Stimulated activated effector memory CD8-positive, alpha-beta T cell treated with anti-CD3 and anti-CD28 coated beads, Interleukin-12 subunit alpha, Interleukin-12 subunit beta, amount 100 ng/mL, for 72 hours (primary cell): ENCODE results near the gene ZFAND2A.
"Not testable (repeated sequence)": the region's sequence is repeated elsewhere in the genome, so short reads cannot be mapped to it uniquely, and the experiment has no call there.

ENCODE experiments used
- ATAC-seq: fragments of 150-1000 bp; cut with Tn5 transposase; 2 replicates; pipeline ENCODE4 v1.10.0; 2021
- DNase-seq, 2 donors: peaks; one replicate each; pipeline ENCODE4 v3.0.0; 2021 to 2022; ENCODE audit warnings: low spot score in 2 of 2
- H3K27ac Mint-ChIP-seq: one replicate; pipeline ENCODE4 v1.8.0; 2022; ENCODE audit warnings: mild to moderate bottlenecking, mixed read lengths
- H3K36me3 Mint-ChIP-seq: one replicate; pipeline ENCODE4 v1.8.0; 2022; ENCODE audit warnings: mild to moderate bottlenecking, mixed read lengths
- H3K4me1 Mint-ChIP-seq: one replicate; pipeline ENCODE4 v1.8.0; 2022; ENCODE audit warnings: mixed read lengths
- H3K4me3 Mint-ChIP-seq: one replicate; pipeline ENCODE4 v1.8.0; 2022; ENCODE audit warnings: mild to moderate bottlenecking, mixed read lengths
- H3K9me3 Mint-ChIP-seq: one replicate; pipeline ENCODE4 v1.8.0; 2022; ENCODE audit warnings: mixed read lengths

ZFAND2A gene

DNA sequence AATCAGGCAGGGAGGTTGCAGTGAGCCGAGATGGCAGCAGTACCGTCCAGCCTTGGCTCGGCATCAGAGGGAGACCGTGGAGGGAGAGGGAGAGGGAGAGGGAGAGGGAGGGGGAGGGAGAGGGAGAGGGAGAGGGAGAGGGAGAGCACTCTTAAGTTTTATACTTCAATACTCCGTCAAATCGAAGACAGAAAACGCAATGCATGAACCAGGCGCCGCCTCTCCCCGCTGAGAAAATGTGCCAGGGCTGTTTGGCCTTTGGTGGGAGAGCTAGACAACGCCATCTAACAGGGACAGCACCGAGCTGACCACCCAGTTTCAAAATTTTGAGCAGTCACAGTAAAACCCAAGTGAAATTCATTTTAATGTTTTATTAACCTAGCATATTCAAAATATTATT is 12.1 kb downstream of the ZFAND2A start:
- DNase-seq, H3K27ac Mint-ChIP-seq, ATAC-seq, H3K4me1 Mint-ChIP-seq, H3K4me3 Mint-ChIP-seq, H3K9me3 Mint-ChIP-seq: not testable (repeated sequence)
- peaks cover 33% of the 10 kb centered on the region for H3K36me3 Mint-ChIP-seq

DNA sequence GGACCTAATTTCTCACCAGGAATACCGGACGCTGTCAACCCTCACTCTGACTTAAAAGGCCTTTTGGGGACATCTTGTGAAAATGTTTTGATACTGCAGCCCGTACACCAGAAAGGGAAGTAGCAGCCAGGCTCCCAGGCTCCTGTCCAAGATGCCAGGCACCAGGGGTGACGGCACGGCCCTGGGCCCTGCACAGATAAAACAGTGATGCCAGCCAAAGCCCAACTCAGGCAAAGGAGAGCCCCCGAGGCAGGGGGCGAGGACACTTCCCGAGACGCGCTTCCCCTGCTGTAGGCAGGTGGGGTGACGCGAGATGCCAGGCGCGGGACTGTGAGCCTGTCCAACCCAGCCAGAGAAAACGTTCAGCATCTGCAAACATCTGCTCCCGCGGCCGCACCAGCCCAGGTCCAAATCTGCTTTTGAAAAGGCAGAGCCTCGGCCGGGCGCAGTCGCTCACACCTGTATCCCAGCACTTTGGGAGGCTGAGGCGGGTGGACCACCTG is 15.7 kb downstream of the ZFAND2A start:
- Mint-ChIP-seq H3K4me1 (no peaks in the 10 kb centered on the region), H3K36me3 (no peaks in the 10 kb centered on the region), H3K9me3 (no peaks in the 10 kb centered on the region), H3K27ac (no peak overlapping the region), H3K4me3 (no peak overlapping the region)
- DNase-seq (no peak), ATAC-seq (no peak)

DNA sequence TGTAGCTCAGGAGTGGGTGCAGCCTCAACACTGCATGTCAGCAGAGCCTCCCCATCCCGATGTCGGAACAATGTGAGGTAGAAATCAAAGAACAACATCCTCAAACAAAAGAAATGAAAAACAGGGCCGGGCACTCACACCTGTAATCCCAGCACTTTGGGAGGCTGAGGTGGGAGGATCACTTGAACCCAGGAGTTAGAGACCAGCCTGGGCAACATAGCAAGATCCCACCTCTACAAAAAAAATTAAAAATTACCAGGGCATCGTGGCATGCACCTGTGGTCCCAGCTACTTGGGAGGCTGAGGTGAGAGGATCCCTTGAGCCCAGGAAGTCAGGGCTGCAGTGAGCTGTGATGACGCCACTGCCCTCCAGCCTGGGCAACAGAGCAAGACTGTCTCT is 17.0 kb downstream of the ZFAND2A start:
- H3K36me3 Mint-ChIP-seq, ATAC-seq, H3K9me3 Mint-ChIP-seq, DNase-seq, H3K4me3 Mint-ChIP-seq, H3K27ac Mint-ChIP-seq, H3K4me1 Mint-ChIP-seq: not testable (repeated sequence)

DNA sequence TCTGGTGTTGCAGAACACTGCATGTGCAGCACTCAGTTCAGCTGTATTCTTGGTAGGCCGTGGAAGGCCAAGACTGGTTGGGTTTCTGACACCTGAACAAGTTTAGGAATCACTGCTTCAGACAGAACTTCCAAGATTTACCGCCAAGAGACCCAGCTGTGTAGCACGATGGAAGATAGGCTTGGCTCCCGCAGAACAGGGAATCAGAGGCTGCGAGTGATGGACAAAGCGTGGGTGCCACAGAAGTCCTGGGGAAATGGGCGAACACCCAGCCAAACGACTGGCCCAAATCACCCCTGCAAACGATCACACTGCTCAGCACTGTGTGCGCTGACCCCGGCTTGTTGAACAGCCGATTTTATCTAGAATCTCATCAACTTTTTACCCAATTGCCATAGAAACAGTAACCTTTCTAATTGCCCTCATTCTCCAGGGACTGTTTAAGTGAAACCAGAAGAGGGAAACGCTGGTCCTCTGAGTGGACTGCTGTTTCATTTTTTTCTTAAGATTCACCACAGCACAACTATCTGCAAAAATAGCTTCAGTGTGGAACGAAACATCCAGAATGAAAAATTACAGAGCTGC is 17.9 kb downstream of the ZFAND2A start:
- ATAC-seq (no peak), DNase-seq (no peak)
- H3K36me3 Mint-ChIP-seq: no peaks in the 10 kb centered on the region
- no peak overlapping the region for H3K27ac Mint-ChIP-seq
- peaks cover 4% of the 10 kb centered on the region for H3K4me1 Mint-ChIP-seq
- no peaks in the 10 kb centered on the region for H3K9me3 Mint-ChIP-seq
- no peak overlapping the region for H3K4me3 Mint-ChIP-seq

DNA sequence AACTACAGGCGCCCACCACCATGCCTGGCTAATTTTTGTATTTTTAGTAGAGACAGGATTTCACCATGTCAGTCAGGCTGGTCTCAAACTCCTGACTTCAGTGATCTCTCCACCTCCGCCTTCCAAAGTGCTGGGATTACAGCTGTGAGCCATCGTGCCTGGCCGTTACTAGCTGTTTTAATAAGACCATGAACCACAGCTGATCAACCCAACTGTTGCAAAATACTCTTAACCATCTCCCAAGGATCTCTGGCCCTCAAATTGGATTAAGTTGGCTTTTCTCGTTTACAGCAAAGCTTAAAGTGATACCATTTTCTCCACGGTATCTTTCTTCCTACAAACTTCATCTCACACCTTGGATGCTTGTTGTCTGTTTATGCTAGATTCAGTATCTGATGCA is 18.3 kb downstream of the ZFAND2A start:
- H3K27ac Mint-ChIP-seq: no peak overlapping the region
- no peak overlapping the region for H3K4me3 Mint-ChIP-seq
- no peaks in the 10 kb centered on the region for H3K36me3 Mint-ChIP-seq
- ATAC-seq (no peak), DNase-seq (no peak)
- H3K9me3 Mint-ChIP-seq: no peaks in the 10 kb centered on the region
- peaks cover 9% of the 10 kb centered on the region for H3K4me1 Mint-ChIP-seq

DNA sequence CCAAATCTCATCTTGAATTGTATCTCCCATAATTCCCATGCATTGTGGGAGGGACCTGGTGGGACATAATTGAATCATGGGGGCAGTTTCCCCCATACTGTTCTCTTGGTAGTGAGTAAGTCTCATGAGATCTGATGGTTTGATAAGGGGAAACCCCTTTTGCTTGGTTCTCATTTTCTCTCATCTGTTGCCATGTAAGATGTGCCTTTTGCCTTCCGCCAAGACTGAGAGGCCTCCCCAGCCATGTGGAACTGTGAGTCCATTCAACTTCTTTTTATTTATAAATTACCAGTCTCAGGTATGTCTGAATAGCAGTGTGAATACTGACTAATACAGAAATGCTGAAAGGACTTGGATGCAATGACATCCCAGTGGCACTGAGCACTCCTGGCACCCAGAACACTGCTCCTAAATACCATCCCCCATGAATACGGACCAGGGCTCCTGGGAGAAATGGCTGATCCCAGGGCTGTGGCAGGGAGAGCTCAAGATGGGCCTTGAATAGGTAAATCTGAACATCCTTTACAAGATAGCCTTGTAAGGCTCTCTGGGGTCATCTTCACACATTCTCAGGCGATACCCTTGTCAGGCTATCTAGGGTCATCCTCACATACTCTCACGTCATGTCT is 19.4 kb downstream of the ZFAND2A start:
- H3K4me3 Mint-ChIP-seq: no peak overlapping the region
- ATAC-seq (no peak), DNase-seq (no peak)
- no peak overlapping the region for H3K27ac Mint-ChIP-seq
- H3K9me3 Mint-ChIP-seq: no peaks in the 10 kb centered on the region
- no peaks in the 10 kb centered on the region for H3K36me3 Mint-ChIP-seq
- peaks cover 11% of the 10 kb centered on the region for H3K4me1 Mint-ChIP-seq

DNA sequence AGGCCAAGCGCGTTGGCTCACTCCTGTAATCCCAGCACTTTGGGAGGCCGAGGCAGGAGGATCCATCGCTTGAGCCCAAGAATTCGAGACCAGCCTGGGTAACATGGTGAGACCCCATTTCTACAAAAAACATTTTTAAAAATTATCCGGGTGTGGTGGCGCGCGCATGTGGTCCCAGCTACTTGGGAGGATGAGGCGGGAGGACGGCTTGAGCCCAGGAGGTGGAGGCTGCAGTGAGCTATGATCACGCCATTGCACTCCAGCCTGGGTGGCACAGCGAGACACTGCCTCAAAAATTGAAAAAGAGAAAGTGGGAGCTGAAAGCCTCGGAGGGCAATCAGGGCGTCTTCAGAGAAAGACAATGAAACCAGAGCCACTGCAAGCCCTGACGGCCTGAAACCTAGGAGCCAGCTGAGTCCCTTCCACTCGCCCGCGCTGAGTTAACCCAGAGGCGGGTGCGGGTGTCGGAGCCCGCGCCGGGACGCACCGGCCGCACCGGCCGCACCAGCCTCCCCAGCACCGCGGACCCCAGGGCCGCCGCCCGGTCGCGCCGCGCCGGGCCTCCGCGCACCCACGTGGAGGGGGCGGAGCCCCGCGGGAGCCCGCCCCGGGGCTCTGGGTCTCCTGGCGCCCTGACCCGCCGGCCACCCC is 22.4 kb downstream of the ZFAND2A start:
- Mint-ChIP-seq H3K4me1 (peaks cover 11% of the 10 kb centered on the region), H3K27ac (peak overlapping the region; percentile 2), H3K36me3 (peaks cover 3% of the 10 kb centered on the region), H3K9me3 (no peaks in the 10 kb centered on the region), H3K4me3 (peak overlapping the region; percentile 69)
- no peak for DNase-seq
- peak; percentile 78 for ATAC-seq

DNA sequence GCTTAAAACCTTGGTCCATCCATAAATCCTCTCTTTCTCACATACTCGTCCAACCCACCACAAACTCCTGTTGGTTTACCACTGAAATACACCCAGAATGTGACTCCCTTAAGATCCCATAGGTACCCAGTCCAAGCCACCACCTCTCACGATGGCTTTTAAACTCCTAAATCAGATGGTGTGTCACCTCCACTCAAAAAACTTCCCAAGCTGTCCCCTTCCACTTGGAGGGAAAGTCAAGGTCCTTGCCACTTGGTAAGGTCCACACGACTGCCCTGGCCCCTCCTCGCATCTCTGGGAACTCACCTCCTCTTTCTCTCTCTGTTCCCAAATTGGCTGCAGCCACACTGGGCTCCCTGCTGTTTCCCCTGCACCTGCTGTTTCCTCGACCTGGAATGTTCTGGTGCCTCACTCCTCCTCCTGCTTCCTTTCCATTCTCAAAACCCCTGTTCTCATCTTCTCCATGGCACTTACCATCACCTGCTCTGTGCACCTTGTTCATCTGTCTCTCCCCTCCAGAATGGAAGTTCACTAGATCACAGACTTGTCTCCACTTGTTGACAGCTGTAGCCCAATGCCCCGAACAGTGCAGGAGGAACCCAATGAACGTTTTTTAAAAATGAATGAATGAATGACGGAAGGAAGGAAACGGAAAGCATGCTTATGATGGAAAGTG is 23.0 kb downstream of the ZFAND2A start:
- H3K4me1 Mint-ChIP-seq: peaks cover 12% of the 10 kb centered on the region
- peak overlapping the region; percentile 69 for H3K4me3 Mint-ChIP-seq
- H3K36me3 Mint-ChIP-seq: peaks cover 10% of the 10 kb centered on the region
- DNase-seq (no peak), ATAC-seq (no peak)
- H3K9me3 Mint-ChIP-seq: no peaks in the 10 kb centered on the region
- peak overlapping the region; percentile 2 for H3K27ac Mint-ChIP-seq

DNA sequence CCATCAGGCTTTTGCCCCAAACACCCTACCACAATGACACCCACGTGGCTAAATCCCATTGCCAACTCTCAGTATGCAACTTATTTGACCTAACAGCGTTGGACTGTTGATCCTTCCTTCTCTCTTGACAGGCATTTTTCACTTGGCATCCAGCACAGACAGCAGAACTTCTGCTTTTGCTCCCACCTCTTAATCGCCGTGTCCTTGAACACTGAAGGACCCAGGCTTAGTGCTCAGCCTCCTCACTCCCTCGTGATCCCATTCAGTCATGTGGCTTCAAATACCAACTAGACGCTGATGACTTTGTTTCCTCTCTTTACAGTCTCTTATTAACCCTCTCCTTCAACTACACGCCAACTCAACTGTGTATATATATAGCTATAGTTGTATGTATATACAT is 25.0 kb downstream of the ZFAND2A start:
- H3K36me3 Mint-ChIP-seq: peaks cover 13% of the 10 kb centered on the region
- H3K27ac Mint-ChIP-seq: no peak overlapping the region
- no peak overlapping the region for H3K4me3 Mint-ChIP-seq
- ATAC-seq (no peak), DNase-seq (no peak)
- H3K9me3 Mint-ChIP-seq: no peaks in the 10 kb centered on the region
- H3K4me1 Mint-ChIP-seq: peaks cover 17% of the 10 kb centered on the region

DNA sequence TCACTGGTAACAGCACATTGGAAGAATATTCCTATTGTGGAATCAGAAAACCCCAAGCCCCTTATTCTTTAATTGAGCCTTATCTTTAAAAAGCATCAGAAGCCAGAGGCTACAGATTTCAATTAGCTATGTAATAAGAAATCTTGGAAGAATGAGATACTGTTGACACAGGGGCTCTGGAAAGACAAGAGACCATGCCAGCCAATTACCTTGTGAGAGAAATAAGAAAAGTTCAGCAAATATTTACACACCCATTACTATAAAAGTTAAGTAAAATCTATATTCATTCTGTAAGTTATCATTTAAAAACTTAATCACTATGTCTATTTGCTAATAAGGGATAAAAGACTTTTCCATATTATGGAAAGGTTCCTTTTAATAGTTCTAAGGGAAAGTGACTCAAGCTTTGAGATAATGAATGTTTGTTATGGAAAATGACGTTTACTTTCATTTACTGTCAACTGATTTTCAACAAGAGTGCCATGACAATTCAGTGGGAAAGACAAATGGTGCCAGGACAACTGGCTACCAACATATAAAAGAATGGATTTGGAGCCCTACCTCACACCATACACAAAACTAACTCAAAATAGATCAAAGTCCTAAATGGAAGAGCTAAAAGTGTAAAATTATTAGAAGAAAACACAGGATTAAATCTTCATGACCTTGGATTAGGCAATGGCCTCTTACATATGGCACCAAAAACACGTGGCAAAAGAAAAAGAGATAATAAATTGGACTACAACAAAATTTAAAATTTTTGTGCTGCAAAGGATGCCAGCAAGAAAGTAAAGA is 28.3 kb downstream of the ZFAND2A start:
- Mint-ChIP-seq H3K27ac (no peak overlapping the region), H3K36me3 (peaks cover 25% of the 10 kb centered on the region), H3K4me3 (no peak overlapping the region), H3K4me1 (peaks cover 8% of the 10 kb centered on the region), H3K9me3 (no peaks in the 10 kb centered on the region)
- DNase-seq (no peak), ATAC-seq (no peak)

DNA sequence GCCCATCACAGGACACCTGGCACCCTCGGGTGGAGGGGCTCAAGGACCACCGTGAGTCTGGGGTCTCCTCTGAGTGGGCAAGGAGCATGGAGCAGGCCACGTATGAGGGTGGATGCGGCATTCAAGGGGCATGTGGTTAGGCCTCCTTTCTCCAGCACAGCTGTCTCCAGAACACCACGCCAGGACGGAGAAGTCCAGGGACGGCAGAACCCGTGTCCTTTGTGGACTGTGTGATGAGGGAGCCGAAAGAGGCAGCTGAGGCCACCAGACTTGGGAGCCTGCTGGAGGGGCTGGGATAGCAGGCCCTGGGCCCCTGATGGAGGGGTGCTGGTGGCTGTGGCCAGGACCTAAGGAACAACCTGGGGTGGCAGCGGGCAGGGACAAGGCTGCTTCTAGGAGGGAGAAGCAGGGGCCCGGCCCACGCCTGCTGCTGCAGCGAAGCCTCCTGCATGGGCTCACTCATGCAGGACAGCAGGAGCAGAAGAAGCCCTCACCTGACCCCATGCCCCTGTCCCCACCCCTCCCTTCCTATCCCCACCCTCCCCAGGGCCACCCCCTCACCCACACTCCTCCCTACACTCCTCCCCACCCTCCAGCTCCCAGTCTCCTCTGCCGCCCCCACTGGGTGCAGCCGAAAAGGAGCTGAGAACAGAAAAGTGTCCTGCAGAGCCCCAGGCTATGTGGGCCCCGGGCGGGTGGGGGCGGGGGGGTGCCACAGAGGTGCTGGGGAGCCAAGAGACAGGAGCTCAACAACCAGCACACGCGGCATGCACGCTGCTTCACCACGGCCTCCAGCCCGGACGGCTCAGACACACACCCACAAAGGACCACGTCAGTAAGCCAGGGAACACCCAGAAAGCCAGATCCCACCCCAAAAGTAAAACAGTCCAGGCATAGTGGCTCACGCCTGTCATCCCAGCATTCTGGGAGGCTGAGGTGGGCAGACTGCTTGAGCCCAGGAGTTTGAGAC is 29.7 kb downstream of the ZFAND2A start:
- Mint-ChIP-seq H3K4me3 (no peak overlapping the region), H3K9me3 (no peaks in the 10 kb centered on the region), H3K27ac (no peak overlapping the region), H3K4me1 (peaks cover 5% of the 10 kb centered on the region), H3K36me3 (peaks cover 38% of the 10 kb centered on the region)
- DNase-seq: no peak
- ATAC-seq: no peak

DNA sequence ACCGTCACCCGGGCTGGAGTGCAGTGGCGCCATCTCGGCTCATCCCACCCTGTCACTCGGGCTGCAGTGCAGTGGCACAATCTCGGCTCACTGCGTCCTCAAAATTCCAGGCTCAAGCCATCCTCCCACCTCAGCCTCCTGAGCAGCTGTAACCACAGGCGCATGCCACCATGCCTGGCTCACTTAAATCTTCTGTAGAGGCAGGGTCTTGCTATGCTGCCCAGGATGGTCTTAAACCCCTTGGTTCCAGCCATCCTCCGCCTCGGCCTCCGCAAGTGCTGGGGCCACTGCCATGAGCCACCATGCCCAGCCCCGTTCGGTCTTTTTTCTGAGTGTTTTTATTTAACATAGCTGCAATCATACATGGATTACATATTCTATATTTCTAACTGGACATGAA is 30.6 kb downstream of the ZFAND2A start:
- H3K36me3 Mint-ChIP-seq: peaks cover 41% of the 10 kb centered on the region
- no peak overlapping the region for H3K27ac Mint-ChIP-seq
- peaks cover 5% of the 10 kb centered on the region for H3K4me1 Mint-ChIP-seq
- DNase-seq (no peak), ATAC-seq (no peak)
- H3K4me3 Mint-ChIP-seq: no peak overlapping the region
- H3K9me3 Mint-ChIP-seq: no peaks in the 10 kb centered on the region

DNA sequence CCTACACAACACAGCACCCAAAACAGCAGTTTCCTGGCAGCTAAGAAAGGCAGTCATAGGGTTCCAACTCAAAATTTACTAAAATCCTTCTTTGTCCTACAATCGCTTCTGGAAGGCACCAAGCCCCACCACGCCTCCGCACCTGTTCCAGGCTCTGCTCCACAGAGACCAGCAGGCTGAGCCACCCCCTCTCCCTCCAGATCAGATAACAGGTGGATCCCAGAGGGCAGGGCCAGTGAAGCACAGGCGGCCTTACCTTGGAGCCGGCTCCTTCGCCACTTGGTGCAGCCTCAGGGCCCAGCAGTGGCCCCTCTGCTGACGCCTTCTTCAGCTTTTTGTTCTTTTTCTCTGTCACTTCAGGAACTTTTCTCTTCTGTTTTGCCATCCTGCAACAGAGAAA is 33.0 kb downstream of the ZFAND2A start:
- Mint-ChIP-seq H3K36me3 (peaks cover 32% of the 10 kb centered on the region), H3K4me3 (no peak overlapping the region)
- ATAC-seq: no peak

DNA sequence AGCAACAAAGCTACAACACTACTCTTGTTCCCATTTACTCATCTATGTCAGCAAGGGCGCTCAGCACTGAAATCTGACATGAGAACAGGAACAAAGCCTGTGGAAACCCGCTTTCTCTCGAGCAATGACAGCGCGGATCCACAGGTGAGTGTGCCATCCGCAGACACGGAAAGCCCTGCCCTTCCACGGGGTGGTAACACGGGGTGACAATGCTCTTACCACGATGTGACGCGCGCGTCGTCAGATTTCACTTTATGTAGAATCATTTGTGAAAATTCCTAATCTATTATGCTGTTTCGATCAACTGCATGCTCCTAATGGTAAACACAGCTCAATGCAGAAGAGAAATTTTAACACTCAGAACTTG is 34.4 kb downstream of the ZFAND2A start:
- no peak for DNase-seq
- Mint-ChIP-seq H3K4me1 (no peaks in the 10 kb centered on the region), H3K27ac (no peak overlapping the region), H3K36me3 (peaks cover 29% of the 10 kb centered on the region), H3K4me3 (no peak overlapping the region), H3K9me3 (no peaks in the 10 kb centered on the region)
- no peak for ATAC-seq

More for the DNA sequence above, 33.0 kb downstream of the ZFAND2A start:
- Mint-ChIP-seq H3K27ac (no peak overlapping the region), H3K4me1 (peaks cover 5% of the 10 kb centered on the region), H3K9me3 (no peaks in the 10 kb centered on the region)
- no peak for DNase-seq
